Pulmonary artery endothelial cell (primary cell): Measurements from ENCODE around the gene SLC25A28. TPM values are rescaled to one million over a fixed set of nuclear protein-coding genes. Genes with fewer than 3 reads are reported as not detected.

Source experiments
- DNase-seq: peaks from one replicate; pipeline ENCODE4 v3.0.0-alpha.2; 2011; ENCODE audit warnings: low read depth, low spot score
- total RNA-seq: library from RNA; depleted of rRNA; stranded (reverse); fragments of >200 nt; gene quantifications from 2 replicates; pipeline ENCODE4 v1.2.3, GENCODE V29; 2014

Gene SLC25A28
- total RNA-seq, 1 donor from 2014 or later, result 12.4 TPM

- DNase-seq, result no peak
Measured at GRCh38 chr10:99590799-99591198, 29.4 kb downstream of the SLC25A28 start.

DNA sequence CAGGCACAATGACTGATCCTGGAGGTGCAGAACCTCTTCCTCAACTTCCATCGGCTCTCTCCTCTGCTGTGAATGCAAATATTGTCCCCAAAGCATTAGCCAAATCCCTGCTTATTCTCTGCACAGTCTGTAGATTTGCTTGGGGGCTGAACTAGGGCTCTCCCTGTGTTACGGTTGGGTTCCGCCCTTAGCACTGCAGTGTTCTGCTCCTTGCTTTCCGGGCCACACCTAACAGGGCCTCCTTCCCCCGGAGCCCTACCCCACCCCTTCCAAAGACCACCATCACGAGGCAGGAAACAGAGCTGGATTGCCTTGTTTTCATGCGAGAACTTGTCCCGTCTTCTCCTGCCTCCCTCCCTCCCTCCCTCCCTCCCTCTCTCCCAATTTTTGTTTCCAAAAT is 36.6 kb downstream of the SLC25A28 start:
- no peak for DNase-seq

- DNase-seq, result no peak
Measured at GRCh38 chr10:99582255-99582770, 37.9 kb downstream of the SLC25A28 start.

DNA sequence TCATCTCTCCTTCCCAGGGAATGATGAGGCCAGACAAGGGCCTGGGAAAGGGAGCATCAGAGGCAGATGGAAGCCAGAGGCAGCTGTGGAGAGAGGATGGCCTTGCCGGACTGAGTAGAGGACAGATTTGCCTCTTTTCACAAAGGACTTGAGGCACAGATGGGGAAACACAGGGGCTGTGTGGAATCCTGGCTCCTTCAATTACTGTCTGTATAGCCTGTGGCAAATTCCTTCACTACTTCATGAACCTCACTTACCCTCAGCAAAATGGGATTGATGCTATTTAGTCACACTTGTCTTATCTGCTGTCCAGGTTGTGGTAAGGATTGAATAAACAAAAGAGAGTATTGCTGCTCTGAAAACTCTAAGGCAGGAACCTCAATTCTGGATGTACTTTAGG is 40.3 kb downstream of the SLC25A28 start:
- DNase-seq, result no peak

DNA sequence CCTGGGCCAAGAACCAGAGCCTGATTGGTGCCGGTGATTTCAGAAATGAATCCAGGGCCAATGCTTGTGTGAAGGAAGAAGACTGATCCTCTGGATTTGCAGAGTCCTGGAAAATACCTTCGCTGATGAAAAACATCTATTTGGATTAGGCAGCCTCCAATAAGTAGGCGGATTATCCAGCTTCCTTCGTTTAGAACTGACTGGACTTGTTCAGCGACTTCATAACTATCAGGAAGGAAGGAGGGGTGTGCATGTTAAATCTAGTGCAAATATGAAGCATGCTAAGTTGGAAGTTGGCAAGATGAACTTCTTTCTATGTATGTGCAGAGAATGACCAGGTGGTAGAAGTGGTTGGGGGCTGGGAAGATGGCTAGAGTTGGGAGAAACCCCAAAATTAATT is 46.4 kb downstream of the SLC25A28 start:
- DNase-seq, result no peak

DNA sequence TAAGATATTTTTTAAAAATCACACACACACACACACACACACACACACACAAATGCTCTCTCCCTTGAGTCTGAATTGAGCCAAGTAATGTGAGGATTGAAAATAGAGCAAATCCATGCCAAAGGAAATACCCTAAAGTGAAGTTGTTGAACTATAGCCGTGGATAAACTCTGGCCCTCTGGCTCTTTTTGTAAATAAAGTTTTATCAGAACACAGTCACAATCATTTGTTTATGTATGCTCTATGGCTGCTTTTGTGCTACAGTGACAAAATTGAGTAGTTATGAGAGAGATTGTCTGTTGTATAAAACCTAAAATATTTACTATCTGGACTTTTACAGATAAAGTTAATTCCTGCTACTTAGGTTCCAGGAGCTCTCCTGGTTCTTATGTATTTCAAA is 48.4 kb downstream of the SLC25A28 start:
- DNase-seq, result no peak

DNA sequence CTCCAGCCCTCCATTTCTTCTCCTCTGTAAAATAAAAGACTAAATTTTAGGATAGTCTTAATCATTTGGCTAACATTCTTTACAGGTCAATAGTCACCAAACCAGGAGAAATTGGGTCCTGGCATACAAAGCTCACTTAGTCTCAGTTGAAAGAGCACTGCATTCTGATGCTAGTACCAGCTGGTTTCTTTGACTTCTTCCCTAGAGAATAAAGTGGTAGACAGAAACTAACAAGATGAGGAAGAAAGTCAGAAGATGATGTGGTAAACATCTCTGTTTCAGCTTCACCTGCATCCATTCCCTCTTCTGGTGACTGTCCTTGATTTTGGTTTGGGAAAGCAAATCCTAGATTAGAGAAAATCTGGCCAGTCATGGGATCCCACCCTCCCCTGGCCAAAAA is 50.3 kb downstream of the SLC25A28 start:
- DNase-seq, result no peak

DNA sequence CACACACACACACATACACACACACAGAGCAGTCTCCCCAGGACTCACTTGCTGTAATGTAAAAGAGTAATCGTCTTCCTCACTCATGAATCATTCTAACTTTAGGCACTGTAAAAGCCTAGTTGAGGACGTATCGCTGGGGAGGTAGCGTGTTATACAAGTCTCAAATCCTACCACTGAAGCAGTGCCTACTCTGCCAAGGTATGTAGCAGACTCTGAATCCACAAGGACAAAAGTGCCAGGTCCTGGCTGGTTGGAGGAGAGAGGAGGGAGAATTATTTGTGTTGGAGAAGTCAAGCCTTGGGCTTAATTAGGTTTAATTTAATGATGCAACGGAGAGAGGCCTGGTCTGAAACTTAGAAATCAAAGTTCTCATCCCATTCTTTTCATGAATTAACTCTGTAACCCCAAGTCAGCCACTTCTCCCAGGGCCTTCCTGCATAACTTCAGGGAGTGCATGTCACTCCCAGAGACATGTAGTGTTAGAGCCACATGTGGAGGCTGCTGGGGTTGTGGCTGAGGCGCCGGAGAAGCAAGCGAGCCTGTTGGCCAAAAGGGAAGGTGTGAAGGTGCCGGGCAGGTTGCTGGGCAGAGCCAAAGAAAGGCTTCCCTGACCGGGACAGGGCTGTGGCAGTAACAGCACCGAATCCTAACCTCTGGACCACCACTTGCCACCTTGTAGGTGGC is 50.8 kb downstream of the SLC25A28 start:
- no peak for DNase-seq

GRCh38 chr10:99565166-99565565 is 55.1 kb downstream of the SLC25A28 start:
- DNase-seq, result no peak

GRCh38 chr10:99564361-99564760 is 55.9 kb downstream of the SLC25A28 start:
- no peak for DNase-seq

GRCh38 chr10:99562631-99563030 is 57.6 kb downstream of the SLC25A28 start:
- no peak for DNase-seq

Other genes with a start within 250 kb of the SLC25A28 start
- gene GOT1, start 189.8 kb downstream of the SLC25A28 start, total RNA-seq, result 29.6 and 37.7 TPM in 2 replicates
- 0.07 TPM in 1 of 2 replicates, not detected in the other for gene NKX2-3, start 87.5 kb downstream of the SLC25A28 start, total RNA-seq
- 17.9 and 23.6 TPM in 2 replicates for gene ENTPD7, start 39.1 kb upstream of the SLC25A28 start, total RNA-seq
- 40.4 and 52.1 TPM in 2 replicates for gene COX15, start 111.7 kb upstream of the SLC25A28 start, total RNA-seq
- 28.6 and 41.9 TPM in 2 replicates for gene CUTC, start 111.8 kb upstream of the SLC25A28 start, total RNA-seq
- 0.66 and 0.99 TPM in 2 replicates for gene ABCC2, start 162.2 kb upstream of the SLC25A28 start, total RNA-seq